ENCODE measurements around the gene DOCK4. TPM values are rescaled to one million over a fixed set of nuclear protein-coding genes. Genes with fewer than 3 reads are reported as not detected.

DOCK4 gene
- total and polyA plus RNA-seq, 10 of the 15 experiments (the other 5 are each of a cell fraction or from before 2014, with no cell fraction given): 0.03 to 0.73 (median 0.38) TPM

GRCh38 chr7:112052993-112053736 lies 153.0 kb downstream of the DOCK4 start (continued):
- TF ChIP-seq ZBTB40 (IDR thresholded peaks at IDR 0.05; ENCODE audit: borderline replicate concordance) (no peak), ZNF217 (IDR thresholded peaks at IDR 0.05) (no peak), ZNF687 (IDR thresholded peaks at IDR 0.05) (no peak), IRF5 (IDR thresholded peaks at IDR 0.05; ENCODE audit: borderline replicate concordance) (no peak)
